ENCODE results near the gene FOXN3.

Gene FOXN3

DNA sequence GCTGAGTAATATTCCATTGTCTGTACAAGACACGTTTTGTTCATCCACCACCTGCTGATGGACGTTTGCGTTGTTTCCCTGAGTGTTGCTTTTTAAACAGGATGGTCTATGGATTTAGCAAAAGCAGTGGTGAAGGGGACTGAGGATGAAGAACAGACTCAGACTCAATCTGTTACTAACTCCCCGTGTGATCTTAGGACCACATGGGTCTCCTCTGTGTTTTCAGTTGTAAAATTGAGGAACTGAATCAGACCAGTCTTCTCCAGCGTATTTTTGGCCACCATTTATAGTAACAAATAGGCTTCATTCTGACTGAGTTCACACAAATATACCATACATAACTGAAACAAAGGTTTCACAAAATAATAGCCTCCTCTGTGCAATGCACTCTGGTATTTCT, 85.6 kb downstream of the FOXN3 start:
- DNase-seq (ENCODE audit: low spot score), result no peak

DNA sequence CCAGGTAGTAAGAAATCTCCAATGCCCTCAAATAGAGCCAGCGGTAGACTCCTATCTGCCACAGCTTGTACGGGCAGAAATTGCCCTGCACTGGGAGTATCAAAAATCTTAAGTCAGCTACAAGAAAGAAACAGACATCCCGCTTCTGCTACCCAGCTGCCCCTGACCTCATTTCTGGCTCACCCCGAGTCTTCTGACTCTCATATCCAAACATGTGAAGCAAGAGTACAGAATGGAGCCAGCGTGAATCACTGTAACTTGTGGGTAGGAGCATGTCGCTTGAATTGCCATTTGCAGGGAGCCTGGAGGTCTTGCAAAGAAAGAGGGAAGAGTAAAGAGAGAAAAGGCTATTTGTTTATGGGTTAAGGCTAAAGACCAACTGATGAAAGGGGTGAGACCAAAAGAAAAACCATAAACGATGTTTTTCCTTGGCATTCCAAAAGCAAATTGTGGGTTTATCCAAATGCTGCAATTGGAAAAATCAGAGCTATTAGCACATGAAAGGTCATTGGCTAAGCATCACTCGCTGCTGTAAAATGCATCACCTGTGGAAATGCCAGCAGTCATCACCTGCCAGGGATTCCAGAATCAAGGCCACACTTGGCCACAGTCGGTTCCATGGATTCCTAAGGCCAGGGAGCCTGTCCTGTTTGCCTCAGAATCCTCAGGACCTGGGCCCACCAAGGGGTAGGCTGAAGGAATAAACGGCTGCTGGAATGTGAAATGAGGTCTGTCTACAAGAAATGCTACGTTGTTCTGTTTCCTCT, 86.6 kb downstream of the FOXN3 start:
- no peak for DNase-seq (ENCODE audit: low spot score)

DNA sequence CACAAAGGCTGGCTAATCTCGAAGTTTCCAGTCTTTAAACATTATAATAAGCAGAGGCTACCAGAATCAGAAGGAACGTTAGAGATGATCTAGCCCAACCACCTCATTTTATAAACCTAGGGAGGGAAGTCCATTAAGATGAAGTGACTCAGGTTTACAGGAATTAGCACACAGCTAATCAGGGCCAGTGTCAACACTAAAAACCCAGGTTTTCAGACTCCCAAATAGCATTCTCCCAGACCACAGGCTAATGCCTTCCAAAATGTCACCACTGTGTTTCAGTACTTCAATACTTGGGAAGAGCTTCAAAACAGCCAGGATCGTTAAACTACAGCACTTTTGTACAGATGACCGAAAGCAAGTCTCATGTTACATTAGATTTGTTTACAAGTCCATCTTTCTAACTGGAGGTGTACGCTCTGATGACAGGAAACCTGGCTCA, 89.2 kb downstream of the FOXN3 start:
- DNase-seq (ENCODE audit: low spot score), result no peak

DNA sequence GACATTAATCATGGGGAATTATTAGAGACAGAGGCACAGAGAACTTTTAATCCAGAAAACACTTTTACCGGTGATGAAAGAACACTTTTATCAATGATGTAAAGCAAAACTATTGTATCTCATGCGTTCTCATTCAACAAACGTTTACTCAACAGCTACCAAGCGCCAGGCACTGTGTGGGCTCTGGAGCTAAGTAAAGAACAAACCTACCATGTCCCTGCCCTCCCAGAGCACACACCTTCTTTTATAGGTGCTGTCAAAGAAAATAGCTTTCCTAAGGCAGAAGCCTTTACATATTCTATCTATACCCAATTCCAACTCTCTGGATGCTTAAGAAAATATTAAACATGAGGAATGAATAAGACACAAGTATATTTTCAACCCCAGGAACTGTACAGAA, 91.1 kb downstream of the FOXN3 start:
- DNase-seq (ENCODE audit: low spot score), result no peak

DNA sequence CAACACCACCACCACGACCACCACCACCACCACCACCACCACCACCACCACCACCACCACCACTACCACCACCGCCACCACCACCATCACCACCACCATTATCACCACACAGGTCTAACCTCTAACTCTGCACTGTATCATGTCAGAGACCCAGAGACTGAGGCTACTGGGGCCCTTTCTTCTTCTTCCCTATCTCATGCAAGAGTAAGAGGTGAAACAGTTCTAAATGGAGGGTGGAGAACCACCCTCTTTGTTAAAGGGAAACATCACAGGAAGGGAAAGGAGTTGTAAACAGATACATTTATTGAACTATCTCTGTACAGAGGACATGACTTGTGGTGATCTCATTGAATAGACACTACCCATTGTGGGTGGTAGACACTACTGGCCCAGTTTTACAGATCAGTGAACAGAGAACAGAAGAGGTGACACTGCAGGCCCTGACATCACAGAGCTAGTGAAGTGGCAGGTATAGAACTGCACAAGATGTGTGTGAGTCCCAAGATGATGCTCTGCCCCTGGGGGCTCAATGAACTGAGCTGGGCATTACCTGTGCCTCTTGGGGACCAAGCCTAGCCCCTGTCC, 91.6 kb downstream of the FOXN3 start:
- no peak for DNase-seq (ENCODE audit: low spot score)

DNA sequence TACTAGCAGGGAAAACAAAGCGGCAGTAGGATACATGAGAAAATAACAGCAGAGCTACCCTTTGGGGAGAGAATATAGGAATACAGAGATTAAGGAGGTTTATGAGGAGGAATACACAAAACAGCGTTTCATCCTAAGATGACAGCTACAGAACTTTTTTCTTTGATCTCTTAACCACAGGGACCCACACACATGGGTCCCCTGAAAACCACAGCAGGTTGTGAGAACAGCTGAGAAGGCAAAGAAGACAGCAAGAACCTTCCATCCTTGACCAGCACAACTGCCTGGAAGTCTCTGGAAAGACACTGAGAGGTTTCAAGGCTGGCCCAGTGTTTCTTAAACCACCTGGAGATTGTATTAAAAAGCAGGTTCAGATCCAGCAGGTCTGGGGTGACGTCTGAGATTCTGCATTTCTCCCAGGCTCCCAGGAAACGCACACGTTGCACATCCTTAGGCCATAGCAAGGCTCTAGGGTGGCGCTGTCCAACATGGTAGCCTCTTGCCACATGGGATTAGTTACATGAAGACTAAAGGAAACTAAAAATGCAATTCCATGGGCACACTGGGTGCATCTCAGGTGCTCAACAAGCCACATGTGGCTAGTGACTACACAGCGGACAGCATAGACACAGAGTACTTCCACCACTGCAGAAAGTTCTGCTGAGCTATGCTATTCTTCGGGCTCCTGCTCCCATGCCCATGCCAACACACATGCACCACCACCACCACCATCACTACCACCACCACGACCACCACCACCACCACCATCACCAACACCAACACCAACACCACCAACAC, 92.3 kb downstream of the FOXN3 start:
- DNase-seq (ENCODE audit: low spot score), result no peak

DNA sequence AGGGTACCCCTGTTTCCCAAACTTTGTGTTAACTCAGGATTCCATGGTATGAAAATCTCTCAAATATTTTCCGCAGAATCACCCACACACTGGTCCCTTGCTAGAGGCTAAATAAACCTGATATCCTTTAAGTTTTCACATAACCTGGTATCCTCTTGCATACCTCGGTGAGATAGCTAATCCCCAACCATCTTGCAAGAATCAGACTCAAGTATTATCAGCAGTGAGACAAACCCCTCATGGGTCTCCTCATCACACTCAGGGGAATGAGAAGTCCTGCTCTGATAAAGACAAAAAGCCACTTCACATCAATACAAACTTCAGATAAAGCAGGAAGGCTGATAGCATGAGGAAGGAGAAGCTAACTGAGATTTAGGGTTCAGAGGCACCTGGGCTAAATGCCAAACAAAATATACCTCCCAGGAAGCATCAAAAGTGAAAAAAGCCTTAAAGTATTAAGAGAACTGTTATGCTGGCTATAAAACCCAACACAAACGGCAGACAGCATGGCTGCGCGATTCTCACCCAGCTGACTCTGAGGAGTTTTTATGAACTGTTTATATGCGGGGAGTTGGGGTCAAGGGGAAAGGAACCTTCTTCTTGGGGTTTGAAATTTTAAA, 96.5 kb downstream of the FOXN3 start:
- DNase-seq (ENCODE audit: low spot score), result no peak

DNA sequence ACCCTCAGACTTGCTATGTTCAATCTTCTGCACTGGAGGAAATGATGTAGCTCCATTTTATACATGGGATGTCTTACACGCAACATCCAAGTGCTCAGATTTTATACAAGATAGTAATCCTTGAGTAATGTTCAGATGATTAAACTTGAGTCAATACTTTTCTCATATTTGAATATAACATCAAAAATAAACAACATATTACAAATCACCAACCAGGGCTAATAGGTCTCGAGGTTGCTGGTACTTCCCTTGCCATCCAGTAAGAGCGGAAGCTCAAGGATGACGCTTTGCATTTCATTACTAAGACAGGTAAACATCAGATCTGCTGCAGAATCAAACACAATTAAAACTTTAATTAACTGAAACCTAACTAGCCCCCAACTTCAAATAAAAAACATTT, 97.3 kb downstream of the FOXN3 start:
- no peak for DNase-seq (ENCODE audit: low spot score)

DNA sequence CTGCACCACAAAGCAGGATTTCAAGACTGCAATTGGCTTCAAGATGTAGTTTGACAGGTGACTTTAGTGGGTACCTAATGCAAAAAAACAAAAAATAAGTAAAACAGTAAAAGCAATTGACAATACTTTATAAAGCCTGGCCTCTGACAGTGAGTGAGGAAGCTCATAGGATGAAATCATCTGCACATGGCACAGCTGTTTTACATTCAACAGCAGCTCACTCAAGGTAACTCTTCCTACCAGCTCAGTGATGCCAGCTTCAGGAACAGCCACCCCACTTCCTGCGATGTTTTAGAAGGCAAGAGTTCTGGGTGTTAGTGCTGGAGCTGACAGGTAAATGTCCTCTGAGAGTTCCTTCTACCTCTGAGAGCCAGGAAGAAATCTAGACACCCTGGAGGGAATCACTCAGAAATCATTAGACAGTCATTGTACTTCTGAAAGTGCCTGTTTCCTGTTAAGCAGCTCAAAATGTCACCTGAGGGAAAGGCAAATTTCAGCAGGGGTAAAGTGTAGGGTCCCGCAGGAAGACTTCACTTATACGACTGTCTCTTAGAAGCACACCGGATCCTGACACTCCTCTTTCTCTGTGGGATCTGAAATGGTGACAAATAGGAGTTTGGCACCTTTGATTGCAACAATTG, 99.9 kb downstream of the FOXN3 start:
- DNase-seq (ENCODE audit: low spot score), result no peak

DNA sequence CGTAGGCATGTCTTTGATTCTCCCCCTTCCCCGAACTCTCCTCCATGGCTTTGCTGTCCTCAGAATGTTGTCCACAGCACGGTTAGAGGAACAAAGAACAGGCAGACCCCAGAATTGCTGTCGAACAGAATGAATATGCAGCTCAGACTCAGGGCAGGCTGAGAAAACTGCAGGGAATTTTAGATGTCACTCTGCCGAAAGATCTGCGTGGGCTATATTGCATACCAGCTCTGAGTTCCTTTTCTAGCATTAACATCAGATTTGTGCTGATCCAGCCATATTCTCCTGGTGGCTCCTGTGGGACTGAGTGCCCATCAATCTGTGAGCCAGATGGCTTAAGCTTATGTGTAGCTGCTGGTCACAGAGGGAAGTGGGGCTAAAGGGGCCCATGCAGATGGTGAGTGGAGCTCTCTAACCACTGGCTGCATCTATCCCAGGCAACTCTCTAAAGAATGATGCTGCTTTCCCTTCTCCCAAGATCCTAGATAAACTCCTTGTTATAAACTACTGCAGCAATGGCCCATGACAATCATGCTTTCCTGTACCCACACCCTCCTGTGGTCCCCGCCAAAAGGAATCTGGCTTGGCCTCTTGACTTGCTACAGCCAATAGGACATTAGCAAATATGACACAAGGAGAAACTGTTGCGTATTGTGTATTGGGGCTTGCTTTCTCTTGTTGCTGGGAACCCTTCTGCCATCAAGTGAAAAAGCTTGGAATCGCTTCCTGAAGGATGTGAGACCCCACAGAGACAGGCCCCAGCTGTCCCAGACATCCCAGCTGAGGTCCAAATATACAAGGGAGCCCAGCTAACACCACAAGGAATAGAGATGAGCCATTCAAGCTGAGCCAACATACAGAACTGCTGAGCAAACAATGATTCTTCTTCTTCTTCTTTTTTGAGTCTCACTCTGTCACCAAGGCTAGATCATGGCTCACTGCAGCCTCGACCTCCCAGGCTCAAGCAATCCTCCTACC, 101.3 kb downstream of the FOXN3 start:
- peak; percentile 22 for DNase-seq (ENCODE audit: low spot score)

DNA sequence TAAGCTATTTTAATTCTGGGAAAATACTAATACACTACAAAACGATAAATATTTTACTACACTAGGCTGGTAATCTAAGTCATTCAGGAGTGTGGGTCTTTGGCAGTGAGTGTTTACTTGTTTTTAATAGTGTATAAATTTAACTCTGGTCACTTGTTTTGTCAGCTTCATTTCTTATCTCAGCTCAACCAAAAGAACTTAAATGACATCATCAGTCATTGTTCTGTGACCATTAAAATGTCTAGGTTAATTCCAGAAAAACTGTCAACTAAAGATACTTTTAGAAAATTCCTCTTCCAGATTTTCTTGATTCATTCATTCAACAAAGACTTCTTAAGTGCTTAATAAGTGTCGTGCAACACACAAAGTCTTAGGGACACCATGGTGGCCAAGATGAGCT, 102.8 kb downstream of the FOXN3 start:
- DNase-seq (ENCODE audit: low spot score), result no peak

DNA sequence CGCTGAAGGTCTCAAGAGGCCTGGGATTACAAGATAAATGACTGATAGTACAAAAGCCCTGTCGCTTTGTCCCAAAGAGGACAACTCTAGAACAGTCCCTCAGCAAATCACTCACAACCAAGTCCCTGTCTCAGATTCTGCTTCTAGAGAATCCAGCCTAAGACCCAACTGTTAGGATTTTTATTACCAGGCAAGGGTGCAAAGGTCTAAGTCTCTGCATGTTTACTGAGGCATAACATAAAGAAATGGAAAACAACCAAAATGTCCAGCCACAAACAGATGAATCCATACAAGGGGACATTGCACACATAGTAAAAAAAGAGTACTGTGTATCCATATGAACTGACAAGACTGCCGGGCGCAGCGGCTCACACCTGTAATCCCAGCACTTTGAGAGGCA, 104.1 kb downstream of the FOXN3 start:
- no peak for DNase-seq (ENCODE audit: low spot score)

DNA sequence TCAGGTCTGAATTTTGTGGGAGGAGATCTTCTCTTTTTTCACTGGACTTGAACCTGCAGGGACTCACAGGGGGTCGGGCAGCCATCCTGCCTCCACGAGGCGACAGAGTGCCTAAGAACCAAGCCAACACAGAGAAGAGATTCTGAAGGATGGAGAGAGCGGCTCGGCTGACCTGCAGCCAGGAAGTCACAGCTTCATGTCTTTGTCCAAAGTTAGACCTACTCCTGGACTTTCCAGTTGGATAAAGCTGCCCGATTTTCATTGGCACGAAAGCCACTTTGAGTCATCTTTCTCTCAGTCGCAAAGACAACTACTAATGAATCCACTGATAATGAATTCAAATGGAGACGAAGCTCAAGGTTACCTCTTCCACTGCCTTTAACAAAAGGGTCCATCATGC, 106.8 kb downstream of the FOXN3 start:
- DNase-seq (ENCODE audit: low spot score), result no peak

DNA sequence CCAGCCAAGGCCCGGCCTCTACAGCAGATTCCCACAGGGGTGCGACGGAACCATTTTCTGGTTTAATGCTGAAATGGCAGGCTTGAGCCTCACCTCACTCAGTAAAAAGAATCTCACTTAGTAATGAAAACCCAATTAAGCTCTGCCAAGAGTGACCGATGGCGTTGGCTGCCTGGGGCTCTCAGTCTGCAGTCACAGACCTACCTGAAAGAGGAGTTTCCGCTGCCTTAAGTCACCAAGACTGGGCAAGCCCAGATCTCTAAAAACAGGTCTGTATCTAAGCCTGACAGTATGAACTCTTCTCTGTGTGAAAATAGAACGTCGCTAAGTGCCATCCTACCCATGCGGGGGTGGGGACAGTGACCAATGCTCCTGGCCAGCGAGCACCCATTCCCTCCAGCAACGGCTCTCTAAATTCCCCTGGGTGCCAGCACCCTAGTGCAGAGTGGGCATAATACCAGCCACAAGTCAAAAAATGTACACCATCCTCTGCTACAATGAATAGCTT, 107.3 kb downstream of the FOXN3 start:
- DNase-seq (ENCODE audit: low spot score), result no peak

DNA sequence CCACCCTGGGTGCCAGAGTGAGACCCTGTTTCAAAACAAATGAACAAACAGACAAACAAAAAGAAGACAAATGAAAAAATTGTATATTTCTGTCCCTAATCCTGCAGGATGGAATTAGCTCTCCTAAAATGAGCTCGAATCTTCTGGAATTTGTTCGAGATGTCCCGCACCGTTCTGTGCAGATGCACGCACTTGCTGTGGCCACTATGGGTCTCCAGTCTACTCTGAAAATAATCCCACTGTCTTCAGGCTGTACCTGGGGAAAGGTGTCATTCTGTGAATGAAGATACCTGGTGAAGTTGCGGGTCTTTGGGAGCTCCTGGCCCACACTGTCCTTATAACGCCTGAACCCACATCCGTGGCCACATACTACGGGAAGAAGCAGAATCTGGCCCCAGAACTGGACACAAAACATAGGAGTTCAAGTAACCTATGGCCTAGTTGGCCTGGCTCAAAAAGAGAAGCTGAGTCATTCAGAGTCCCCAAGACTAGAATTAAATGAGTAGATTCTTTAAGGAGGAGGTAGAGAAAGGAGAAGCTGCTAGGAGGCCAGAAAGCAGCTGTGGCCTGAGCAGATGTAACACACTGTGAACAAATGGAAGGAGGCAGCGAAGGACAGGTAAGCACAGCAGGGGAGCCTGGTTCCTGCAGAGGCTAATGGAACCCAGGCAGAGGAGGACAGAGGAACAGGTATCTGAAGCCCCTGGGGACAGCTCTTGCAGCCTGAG, 108.6 kb downstream of the FOXN3 start:
- peak; percentile 34 for DNase-seq (ENCODE audit: low spot score)

DNA sequence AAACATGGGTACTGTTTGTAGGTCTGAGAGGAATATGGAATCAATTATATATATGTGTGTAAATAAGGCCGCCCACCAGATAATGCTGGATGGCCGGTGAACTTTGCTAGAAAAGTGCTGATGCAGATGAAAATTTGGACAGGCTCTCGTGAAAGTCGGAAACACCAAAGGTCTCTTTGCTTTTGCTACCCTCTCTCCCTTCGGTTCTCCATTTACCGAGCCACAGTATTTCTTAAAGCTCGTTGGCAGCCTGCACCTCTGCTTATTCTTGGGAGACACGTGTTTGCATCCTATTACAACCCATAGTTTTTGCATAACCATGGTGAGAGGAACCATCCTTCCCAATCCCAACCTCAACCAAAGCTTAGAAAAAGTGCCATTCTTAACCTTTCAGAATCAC, 109.6 kb downstream of the FOXN3 start:
- no peak for DNase-seq (ENCODE audit: low spot score)

DNA sequence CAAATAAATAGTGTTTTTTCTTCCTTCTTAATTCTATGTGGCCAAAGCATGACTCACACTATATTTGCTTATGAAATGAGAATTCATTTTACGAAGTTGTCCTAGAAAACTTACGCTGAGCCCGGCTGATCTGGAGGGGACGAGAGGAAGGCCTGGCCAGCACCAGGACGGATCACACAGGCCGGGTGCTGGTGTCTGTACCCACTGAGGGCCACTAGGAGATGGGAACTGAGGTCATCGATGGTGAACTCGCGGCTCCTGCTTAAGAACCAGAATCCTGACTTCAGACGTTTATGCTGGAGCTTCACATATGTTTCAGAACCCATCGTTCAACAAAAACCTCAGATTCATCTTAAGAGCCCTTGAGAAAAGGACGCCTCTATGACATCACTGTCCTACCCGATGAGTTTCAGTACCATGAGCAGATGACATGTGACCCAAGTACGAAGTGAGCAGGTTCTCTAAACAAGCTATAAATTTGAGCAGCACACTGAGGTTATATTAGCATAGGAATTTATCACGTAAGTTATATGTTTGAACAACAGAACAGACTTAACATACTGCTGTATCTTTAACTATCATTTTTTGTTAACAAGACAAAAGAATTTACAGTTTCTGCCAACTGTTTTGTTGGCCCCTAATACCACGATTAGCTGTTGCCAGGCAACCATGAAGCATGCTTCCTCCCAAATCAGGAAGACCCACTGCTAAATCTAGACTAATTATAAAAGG, 111.9 kb downstream of the FOXN3 start:
- DNase-seq (ENCODE audit: low spot score), result peak; percentile 43

DNA sequence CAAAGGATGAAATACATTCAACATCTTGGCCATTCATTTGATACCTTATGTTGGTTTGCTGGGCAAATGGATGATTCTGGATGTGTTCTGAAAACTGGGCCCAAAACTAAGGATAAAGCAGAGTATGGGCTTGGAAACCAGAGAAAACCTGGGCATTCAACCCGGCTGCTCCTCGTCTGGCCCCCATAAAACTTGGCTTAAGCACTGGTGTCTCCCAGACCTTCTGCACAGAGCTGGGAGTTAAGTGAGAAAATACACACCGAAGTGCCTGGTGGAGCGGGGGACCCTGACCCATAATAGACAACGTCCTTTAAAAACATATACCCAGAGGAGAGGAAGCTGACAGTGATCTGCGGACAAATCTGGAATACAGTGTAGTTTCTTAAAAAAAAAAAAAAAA, 112.5 kb downstream of the FOXN3 start:
- DNase-seq (ENCODE audit: low spot score), result no peak
